COLO668 (cell line): ENCODE results near the gene TFPI2.
A peak's percentile ranks its signal among the peaks of the same experiment; 100 is the strongest.

Experiments
- DNase-seq: peaks from one replicate; lab custom pipeline; 2025; ENCODE audit not compliant: unreplicated experiment; lab: John Stamatoyannopoulos, UW

TFPI2 gene

DNA sequence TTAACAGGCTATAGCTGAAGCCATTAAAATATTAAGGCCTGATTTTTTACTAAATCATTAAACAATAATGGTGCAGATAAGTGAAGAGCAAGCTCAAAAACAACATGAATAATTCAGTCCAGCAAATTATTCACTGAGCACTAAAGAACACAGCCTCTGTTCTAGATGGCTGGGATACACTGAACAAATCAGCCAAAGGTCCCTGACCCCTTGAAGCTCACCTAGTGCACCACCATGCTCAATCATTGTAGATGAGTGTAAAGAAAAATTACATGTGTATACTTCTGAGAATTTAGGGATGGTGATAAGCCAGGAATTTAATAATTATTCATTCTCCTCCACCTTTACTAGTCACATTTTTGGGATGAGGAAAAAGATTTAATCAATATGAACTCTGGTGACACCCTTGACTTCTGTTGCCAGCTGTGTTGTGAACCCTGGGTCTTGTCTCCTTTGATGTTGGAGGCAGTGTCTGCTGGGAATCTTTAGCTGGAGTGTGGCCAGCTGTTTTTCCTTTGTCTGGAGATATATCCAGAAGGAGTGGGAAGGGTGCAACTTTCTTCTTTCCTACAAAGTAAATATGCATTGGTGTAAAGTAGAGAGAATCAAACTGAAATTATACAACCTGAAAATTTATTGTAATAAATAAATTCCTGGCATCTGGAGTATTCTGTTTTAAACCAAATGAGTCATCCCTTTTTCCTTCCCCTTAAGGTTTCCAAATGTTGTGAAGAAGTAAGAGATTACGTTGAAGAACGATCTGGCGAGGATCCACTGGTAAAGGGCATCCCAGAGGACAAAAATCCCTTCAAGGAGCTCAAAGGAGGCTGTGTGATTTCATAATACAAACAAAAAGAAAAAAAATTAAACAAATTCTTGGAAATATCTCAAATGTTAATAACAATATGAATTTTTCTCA is 19.8 kb upstream of the TFPI2 start:
- no peak for DNase-seq

DNA sequence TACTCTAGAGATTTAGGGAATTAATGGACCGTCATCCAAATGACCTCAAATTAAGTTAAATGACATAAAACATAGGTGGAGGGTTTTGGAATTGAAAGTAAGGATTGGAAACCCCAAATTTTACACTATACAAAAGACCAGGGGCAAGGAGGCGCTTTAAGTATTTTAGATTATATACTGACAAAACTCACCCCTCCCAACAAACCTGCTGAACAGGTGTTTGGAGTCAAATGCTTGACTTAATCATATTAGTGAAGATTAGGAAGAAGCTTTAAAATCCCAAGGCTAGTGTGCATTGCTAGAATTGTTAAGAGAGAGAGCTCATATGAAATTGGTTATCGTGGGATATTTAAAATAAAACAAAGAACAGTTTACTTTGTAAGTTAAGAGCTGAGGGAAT is 15.7 kb upstream of the TFPI2 start, which contains the start of gene GNGT1:
Gene GNGT1 (plus strand): TSS at position 301 of the 400 bp plus-strand sequence. CDS start 180 bp downstream, outside the sequence.
- DNase-seq: no peak

DNA sequence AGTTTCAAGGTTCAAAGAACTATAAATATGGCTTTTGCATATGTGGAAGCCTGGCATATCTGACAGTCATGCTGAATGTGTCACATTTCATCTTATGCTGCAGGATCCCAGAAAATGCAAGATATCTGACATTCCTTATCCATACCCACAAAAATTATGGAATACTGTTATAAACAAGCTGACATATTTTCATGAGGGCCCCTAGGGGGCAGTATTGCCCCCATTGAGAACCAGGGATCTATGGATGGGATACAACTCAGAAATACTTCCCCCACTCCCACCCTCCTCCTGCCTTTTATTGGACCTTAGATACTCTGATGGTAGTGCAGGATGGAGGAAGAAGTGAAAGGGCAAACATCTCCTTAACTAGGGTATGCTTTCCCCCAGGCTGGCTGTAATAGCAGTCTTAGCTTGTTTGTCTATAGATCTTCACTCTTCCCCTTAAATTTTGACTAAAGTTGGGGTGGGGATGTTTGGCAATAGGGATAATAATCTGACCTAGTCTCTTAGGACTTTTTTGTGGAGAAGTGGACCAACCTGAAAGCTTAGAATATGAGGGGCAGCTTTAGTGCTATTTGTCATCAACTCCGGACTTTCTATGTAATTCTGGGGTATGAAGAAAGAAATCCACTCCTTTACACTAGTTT is 12.3 kb upstream of the TFPI2 start:
- peak; percentile 15 for DNase-seq

DNA sequence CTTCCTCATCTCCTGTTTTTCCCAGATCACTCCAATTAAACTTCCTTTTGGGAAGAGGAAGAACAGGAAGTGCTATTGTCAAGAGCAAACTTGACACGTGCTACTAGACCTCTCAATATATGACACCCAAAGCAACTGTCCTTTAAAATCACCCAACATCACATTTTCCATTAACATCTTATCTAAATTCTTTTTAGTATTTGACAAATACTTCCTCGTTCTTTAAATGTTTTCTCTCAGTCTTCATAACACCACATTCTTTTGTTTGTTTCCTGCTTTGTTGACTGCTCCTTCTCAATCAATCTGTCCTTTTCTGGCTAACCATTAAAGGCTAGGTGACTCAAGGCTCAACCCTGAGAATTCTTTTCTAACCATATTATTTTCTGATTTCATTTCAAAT is 7.1 kb upstream of the TFPI2 start:
- no peak for DNase-seq

DNA sequence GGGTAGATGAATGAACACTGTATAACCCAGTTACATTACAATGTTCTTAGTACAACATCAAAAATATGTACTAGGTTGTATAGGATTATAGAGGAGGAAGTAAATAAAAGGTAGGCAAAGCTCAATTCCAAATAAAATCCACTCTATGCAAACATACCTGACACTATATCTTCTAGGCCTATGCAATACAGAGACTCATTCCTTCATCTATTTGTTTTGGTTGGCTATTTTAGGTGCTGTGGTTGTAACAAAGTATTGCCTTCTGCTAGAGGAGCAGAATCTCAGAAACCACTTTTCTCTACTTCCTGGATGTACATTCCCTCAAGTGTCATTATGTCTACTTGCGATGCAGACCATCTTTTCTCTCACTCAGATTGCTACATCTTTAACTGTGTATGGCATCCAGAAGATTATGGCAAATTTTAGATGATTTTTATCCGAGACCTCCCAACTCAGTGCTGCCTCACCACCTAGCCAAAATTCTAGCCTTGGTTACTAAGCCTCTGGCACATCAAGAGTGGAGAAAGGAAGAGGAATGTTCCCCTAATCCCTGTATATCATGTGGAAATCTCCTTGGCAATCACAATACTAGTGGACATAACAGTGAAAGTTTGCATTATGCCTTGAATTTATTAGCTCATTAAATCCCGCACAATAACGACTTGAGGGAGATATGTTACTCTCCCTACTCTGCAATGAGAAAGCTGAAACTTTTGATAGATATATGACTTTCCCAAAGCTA is 5.5 kb upstream of the TFPI2 start:
- DNase-seq: no peak

DNA sequence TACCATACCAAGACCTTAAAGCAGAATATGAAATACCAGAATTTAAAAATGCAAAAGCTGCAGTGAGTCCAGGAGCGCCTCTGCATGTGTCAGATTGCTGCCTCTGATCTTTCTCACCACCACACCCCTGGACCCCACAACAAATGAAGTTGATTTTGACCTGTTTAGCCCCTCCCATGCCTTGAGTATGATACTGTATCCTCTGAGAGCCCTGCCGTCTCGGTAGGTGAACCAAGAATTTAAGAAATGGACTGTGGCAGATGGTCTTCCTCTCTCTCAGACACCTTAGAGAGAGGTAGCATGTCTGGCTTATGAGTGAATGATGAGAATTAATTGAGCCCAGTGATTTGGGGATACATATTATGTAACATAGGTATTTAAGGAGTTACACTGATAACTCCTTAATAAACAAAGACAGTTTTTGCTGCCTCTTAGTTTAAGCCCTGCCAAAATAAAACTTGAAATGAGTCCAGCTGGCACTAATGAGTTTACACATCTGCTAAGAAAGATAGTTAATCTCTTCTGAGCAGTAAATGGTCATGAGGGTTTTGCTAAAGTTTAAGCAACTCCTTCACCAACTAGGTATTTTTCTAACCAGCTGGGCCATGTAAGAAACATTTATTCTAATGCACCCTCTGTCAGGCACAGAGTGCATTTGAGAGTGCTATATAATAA is 4.5 kb upstream of the TFPI2 start:
- DNase-seq: no peak

DNA sequence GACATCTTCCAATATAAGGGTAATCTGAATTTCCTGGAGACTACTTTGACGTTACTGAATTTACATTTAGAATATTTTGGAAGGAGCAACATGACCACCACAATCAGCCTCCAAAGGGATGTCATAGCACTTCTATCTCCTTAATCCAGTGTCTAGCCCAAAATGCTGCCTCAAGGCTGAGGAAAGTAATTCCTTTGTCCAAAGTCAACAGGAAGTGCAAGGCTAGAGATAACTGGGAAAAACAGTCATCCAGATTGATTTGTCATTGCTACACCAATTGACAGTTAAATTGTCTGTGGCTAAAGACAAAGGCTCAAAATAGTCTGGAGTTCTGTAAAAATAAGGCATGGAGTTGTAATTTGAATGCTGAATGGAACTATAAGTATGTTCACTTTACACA is 3.9 kb upstream of the TFPI2 start:
- DNase-seq: no peak

DNA sequence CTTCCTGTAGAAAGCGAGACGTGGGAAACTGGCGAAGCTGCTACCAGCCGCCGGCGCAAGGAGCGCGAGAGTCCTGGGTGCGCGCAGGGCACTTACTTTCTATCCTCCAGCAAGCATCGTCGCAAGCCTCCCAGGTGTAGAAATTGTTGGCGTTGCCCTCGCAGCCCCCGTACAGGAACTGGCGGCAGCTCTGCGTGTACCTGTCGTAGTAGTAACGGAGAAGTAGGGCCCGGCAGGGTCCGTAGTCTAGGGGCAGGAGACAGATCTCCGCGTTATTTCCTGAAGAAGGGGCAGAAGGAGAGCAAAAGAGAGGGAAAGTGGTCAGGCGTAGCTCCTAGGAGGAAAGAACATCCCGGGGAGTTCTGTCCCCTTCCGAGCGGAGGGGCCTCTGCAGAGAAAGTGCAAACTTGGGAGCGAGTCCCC is 501 bp downstream of the TFPI2 start:
- no peak for DNase-seq

DNA sequence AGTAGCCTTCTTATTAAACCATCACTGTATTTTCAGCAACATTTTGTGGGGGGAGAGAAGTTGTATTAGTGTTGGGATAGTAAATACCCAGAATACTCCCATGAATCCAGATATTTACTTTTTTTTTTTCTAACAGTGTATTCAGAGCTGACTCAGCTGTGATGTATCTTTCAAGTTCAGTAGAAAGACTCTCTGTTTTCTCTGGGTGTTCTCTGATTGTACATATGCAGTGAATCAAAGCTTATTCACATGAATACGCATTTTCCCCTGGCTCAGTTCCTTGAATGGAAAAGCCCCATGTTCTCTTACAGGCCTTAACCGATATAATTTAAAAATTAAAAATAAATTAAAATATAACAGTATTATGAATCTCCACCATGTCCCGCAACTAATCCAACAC is 1.3 kb downstream of the TFPI2 start:
- DNase-seq: no peak

DNA sequence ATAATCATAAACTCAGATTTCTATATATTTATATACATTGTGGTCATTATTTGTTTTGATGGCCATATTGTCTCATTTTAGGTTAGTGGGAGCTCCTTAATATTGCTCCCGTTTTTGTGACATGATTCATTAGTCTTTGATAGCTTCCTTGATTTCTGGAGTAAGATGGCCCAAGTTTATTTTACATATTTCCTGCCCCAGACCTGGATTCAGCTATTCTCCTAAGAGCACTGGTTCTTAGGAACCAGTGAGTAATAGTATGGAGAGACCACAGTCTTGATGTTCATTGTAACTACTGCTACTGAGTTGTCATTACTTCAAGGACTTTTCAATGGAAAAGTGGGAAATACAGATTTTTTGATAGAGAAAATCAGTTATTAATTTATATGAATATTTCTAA is 6.0 kb downstream of the TFPI2 start:
- DNase-seq: no peak

DNA sequence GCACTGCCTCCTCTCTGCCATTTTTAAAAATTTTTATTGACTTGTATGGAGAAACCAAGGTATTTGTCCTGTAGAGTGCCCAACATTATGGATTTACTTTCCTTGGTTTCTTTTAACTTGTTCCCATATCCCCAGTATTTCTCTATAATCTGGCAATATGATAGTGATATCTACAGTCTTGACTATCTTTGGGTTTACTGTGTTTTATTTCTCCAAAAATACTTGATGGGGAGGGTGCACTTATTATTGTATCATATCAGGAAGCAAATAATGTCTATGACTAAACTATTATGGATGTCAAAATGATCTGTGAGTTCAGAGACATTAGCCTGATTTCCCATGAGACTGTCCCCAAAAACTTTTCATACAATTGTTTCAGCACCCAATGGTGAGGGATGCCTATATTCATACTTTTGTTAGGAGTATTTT is 6.6 kb downstream of the TFPI2 start:
- no peak for DNase-seq

DNA sequence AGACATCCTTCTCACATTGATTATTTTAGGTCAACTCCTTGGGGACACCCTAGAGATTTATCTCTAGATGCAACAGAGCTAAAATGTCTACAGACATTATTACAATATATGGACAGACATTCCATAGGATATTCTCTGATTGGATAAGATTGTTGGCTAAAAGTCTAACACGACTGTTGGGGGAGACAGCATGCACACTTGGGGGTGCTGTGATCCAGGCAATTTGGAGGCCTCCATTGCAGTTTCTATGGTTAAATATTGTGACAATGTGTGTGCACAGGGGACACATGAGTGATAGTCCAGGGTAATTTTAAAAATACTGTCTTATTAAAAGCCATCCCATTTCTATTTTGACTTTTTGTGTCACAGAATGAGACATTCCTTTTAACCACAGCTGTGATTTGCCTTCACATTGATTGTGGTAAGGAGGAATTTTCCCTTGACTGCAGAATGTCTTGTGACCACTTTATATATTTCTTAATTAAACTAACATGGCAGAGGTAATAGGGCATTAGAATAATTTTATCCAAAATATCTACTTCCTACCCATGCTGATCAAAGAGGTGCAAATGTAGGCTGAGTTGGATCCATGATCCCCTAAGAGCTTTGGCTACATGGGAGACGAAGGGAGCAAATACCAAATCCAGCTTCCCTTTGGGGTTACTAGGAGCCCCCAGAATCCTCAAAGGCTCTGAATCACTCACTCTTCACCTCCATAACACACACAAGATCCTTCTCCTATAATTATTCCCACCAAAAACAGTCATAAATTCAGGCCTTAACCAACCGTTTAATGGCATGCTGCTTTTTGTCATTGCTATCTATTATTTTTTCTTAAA is 7.3 kb downstream of the TFPI2 start:
- no peak for DNase-seq

DNA sequence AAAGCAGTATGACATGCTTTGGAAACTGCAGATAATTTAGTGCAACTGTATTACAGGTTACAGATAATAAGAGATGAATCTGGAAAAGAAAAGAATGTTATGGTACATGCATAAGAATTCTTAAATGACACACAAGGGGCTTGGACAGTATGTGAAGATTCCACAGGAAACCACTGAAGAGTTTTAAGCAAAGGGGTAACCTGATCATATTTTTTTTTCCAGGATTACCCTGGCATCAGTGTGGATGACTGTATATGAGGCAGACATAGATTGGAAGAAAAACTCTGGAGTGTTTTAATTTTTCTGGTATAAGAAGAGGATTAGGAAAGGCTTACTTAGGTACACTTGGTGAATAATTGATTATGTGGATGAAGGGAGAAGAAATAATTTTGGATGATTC is 8.1 kb downstream of the TFPI2 start:
- DNase-seq: no peak

DNA sequence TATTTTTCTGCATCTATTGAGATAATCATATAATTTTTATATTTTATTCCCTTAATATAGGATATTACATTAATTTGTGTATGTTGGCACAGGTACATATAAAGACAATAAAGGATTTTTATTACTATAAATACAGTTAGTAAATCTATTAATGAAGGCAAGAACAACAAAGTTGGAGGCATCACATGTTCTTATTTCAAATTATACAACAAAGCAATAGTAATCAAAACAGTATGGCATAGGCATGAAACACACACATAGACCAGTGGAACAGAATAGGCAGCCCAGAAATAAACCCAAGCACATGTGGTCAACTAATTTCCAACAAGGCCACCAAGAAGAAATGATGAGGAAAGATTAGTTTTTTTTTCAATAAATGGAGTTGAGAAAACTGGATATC is 11.2 kb downstream of the TFPI2 start:
- DNase-seq: no peak

DNA sequence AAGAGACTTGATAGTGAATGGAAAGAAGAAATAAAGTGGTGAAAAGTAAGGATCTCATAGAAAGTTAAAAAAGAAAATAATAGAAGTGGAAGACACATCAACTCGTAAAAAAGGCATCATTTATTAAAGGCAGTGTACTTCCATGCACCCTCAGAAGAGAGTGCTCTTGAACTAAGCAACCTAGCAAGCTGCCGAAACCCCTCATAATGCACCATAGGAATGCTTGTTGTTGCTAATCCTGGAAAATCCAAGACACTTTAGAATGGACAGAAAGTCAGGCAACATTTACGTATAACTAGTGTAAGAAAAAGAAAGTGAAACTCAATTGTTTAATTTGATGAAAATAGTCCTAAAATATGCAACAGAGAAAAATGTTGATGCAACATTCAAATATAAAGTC is 12.8 kb downstream of the TFPI2 start:
- DNase-seq: no peak

DNA sequence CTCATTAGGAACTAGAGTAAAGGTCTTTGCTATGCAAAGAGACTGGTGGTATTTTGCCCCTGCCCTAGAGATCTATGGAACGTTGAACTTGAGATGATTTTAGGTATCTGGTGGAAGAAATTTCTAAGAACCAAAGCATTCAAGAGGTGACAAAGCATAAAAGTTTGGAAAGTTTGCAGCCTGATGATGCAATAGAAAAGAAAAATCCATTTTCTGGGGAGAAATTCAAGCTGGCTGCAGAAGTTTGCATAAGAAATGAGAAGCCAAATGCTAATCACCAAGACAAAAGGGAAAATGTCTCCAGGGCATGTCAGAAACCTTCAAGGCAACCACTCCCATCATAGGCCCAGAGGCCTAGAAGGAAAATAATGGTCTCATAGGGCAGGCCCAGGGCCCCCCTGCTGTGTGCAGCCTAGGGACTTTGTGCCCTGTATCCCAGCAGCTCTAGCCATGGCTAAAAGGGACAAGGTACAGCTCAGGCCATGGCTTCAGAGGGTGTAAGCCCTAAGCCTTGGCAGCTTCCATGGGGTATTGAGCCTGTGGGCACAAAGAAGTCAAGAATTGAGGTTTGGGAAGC is 16.5 kb downstream of the TFPI2 start:
- no peak for DNase-seq

DNA sequence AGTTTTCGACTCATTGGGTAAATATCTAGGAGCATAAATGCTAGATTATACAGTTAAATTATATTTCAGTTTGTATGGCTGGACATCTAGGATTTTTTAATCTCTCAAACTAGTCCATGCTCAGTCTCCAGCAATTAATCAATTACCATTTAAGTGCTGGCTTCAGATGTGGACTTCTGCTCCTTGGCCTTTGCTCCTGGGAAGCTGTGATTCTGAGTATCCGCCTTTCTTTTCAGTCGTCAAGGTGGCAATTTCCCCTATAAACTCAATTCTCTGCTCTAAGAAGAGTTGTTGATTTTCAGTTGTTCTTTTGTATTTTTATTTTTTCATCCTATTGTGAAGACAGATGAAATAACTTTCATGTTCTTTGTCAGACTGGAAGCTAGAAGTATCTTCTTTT is 23.7 kb downstream of the TFPI2 start:
- no peak for DNase-seq

DNA sequence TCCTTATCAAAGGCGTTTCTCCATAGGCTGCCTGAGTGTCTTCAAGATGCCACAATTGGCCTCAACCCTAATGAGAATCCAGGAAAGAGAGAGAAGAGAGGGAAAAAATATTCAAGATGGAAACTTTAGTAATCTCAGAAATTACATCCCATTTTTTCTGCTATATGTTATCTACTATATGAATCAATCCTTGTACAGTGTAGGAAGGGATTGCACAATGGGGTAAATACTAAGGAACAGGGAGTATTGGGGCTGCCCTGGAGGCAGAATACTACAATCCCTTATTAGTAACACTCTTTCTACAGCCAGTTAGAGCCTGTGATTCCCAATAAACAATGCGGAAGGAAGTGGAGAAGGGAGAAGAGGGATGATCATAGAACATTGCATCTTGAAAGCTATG is 27.9 kb downstream of the TFPI2 start:
- no peak for DNase-seq

DNA sequence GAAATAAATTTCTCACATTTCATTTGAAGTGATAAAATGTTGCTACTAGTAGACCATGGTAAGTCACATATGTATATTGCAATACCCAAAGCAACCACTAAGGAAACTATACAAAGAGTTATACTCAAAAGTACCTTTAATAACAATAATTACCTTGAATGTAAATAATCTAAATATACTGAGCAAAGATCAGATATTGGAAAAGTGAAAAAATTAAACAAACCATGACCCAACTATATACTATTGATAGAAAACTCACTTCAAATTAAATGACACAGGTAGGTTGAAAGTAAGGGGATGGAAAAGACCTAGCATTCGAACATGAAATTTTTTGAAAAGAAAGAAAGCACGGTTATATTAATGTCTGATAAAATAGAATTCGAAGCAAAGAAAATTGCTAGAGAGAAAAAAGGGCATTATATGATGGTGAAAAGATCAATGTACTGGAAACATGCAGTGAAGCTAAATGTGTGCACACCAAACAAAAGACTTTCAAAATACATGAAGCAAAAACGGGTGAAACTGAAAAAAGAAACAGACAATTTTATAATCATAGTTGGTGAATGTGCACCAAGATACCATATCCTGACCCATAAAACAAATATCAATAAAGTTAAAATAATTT is 29.1 kb downstream of the TFPI2 start:
- DNase-seq: no peak
